HepG2 (cell line): ENCODE data around the gene CLDN18. TPM values are rescaled to one million over a fixed set of nuclear protein-coding genes. Genes with fewer than 3 reads are reported as not detected.

ENCODE experiments used
- ATAC-seq: fragments of 200-7000 bp; cut with Tn5 transposase; 3 replicates; pipeline ENCODE4 v1.9.1; 2020; ENCODE audit warnings: mild to moderate bottlenecking, moderate library complexity
- BruUV-seq: library from RNA; stranded (reverse); fragments of 400-500 nt; replicated peaks from 2 replicates; lab custom pipeline; 2021; lab: Mats Ljungman, UMichigan
- CTCF ChIA-PET: fragments of 300-600 bp; formaldehyde crosslinking; extraction: SDS; loops from one replicate; lab custom pipeline; 2021; ENCODE audit warnings: low total read pairs, inconsistent platforms, low intra/inter-chr PET ratio; lab: Yijun Ruan, JAX
- POLR2A ChIA-PET: fragments of 350-600 bp; sonication (Branson Sonifier 250); formaldehyde crosslinking; loops from one replicate; lab custom pipeline; 2020; ENCODE audit warnings: antibody characterized with exemption, inconsistent platforms; lab: Yijun Ruan, JAX
- DNase-seq: peaks from one replicate; pipeline ENCODE4 v3.0.0-alpha.2; 2015; ENCODE audit warnings: low spot score
- FAIRE-seq: peaks from 3 replicates; lab custom pipeline; 2011; peaks lifted over from hg19 to GRCh38; lab: Jason Lieb, UNC
- H2AFZ ChIP-seq: one replicate; pipeline ENCODE4 v1.6.1; 2011; ENCODE audit warnings: low read length, inconsistent platforms
- H3K27ac ChIP-seq: fragments of 300-600 bp; 3 replicates; pipeline ENCODE4 v1.8.0; 2011; ENCODE audit warnings: mixed run types, mild to moderate bottlenecking, mixed read lengths, low read length, inconsistent platforms; ENCODE audit not compliant: insufficient read depth; ENCODE audit errors: extremely low read length
- H3K27me3 ChIP-seq, 2 experiments: fragments of 200-600 bp in 1 of 2; 2 replicates in 1 of 2; 3 replicates in 1 of 2; pipeline versions ENCODE4 v1.6.0 to v1.8.0; 2011; ENCODE audit warnings: low read length in 2 of 2, mild to moderate bottlenecking in 2 of 2, moderate library complexity in 2 of 2, inconsistent platforms in 1 of 2; ENCODE audit not compliant: insufficient read depth in 2 of 2, control insufficient read depth in 1 of 2
- H3K36me3 ChIP-seq, 2 experiments: fragments of 200-600 bp in 1 of 2; replicated peaks in 1 of 2; 2 replicates in 1 of 2; 3 replicates in 1 of 2; pipeline versions ENCODE4 v1.5.1 to v1.8.0; 2011; ENCODE audit warnings: low read length in 2 of 2, inconsistent platforms in 1 of 2; ENCODE audit not compliant: insufficient read depth in 2 of 2, control insufficient read depth in 1 of 2
- H3K4me1 ChIP-seq: 2 replicates; pipeline ENCODE4 v1.5.1; 2012; ENCODE audit warnings: low read length, inconsistent platforms; ENCODE audit not compliant: insufficient read depth
- H3K4me2 ChIP-seq: 2 replicates; pipeline ENCODE4 v1.6.0; 2011; ENCODE audit warnings: low read depth, low read length, inconsistent platforms
- H3K4me3 ChIP-seq, 3 experiments: fragments of 200-600 bp in 1 of 3; sonication (generic), shearing (Covaris generic) in 1 of 3; replicated peaks in 1 of 3; 2 replicates each; pipeline ENCODE4 v1.5.1; 2011 to 2016; ENCODE audit warnings: low read length in 3 of 3, inconsistent platforms in 2 of 3, low read depth in 2 of 3, mild to moderate bottlenecking in 2 of 3, control low read depth in 1 of 3, mixed read lengths in 1 of 3; ENCODE audit not compliant: insufficient read depth in 1 of 3
- H3K79me2 ChIP-seq: one replicate; pipeline ENCODE4 v1.6.1; 2011; ENCODE audit warnings: low read length, inconsistent platforms; ENCODE audit not compliant: insufficient read depth
- H3K9ac ChIP-seq: 2 replicates; pipeline ENCODE4 v1.6.0; 2011; ENCODE audit warnings: mild to moderate bottlenecking, low read depth, low read length, inconsistent platforms; ENCODE audit not compliant: insufficient read depth
- H3K9me3 ChIP-seq: 2 replicates; pipeline ENCODE4 v1.5.1; 2012; ENCODE audit warnings: mild to moderate bottlenecking, low read length
- H4K20me1 ChIP-seq: 2 replicates; pipeline ENCODE4 v1.6.0; 2011; ENCODE audit warnings: inconsistent platforms, mild to moderate bottlenecking, low read length, moderate library complexity; ENCODE audit not compliant: insufficient read depth
- ARID3A ChIP-seq: IDR thresholded peaks from 2 replicates; pipeline ENCODE4 v1.6.1; 2012; ENCODE audit warnings: low read depth, low read length, improper control_type of control experiment
- ATM ChIP-seq: fragments of 450-650 bp; IDR thresholded peaks from 2 replicates; pipeline ENCODE4 v1.7.1; 2017; ENCODE audit warnings: mild to moderate bottlenecking, borderline replicate concordance
- CREM ChIP-seq, 2 experiments: sonication (generic) in 1 of 2; formaldehyde crosslinking in 1 of 2; IDR thresholded peaks; 2 replicates each; pipeline versions ENCODE4 v1.4.0 to v1.6.1; 2016 to 2020; ENCODE audit warnings: antibody characterized with exemption in 1 of 2, mild to moderate bottlenecking in 1 of 2, missing genetic modification reagents in 1 of 2
- RERE ChIP-seq: IDR thresholded peaks from 2 replicates; pipeline ENCODE4 v1.6.1; 2016; ENCODE audit warnings: low read depth, missing genetic modification reagents, missing compliant biosample characterization
- SP5 ChIP-seq: IDR thresholded peaks from 2 replicates; pipeline ENCODE4 v1.6.1; 2016; ENCODE audit warnings: low read depth, borderline replicate concordance
- YEATS4 ChIP-seq: sonication (generic); formaldehyde crosslinking; IDR thresholded peaks from 2 replicates; pipeline ENCODE4 v1.4.0; 2020; ENCODE audit warnings: missing genetic modification reagents, borderline replicate concordance
- ZHX2 ChIP-seq, 2 experiments: sonication (generic) in 1 of 2; formaldehyde crosslinking in 1 of 2; IDR thresholded peaks; 2 replicates each; pipeline versions ENCODE4 v1.6.1 to v1.9.0; 2014 to 2022; ENCODE audit warnings: antibody characterized with exemption in 1 of 2, borderline replicate concordance in 1 of 2, inconsistent platforms in 1 of 2, low read depth in 1 of 2, missing genetic modification reagents in 1 of 2
- ZNF343 ChIP-seq: sonication (generic); formaldehyde crosslinking; IDR thresholded peaks from 2 replicates; pipeline ENCODE4 v1.4.0; 2020; ENCODE audit warnings: mild to moderate bottlenecking, missing genetic modification reagents
- WGBS: methylation state at CpG from one replicate; pipeline ENCODE4 v1.1.6; 2017; ENCODE audit warnings: low lambda C conversion rate; 5-methylcytosine and 5-hydroxymethylcytosine counted together
- in situ Hi-C: cut with HindIII; loops from 2 replicates; pipeline ENCODE4 v1.10.0; 2017; ENCODE audit warnings: low pct_unique_long_range_greater_than_20kb; ENCODE audit not compliant: extremely low pct_ligation_motif_present
- intact Hi-C: fragments of 100-400 bp; cut with micrococcal nuclease; formaldehyde crosslinking; loops from one replicate; pipeline ENCODE4 v1.10.0; 2022; ENCODE audit not compliant: unreplicated experiment
- polyA plus RNA-seq, 8 experiments: library from polyadenylated mRNA; depleted of rRNA in 3 of 8; stranded (reverse) in 7 of 8; unstranded in 1 of 8; fragments of >200 nt; fragmentation: Illumina TruSeq in 4 of 8; extraction: Trizol in 4 of 8; gene quantifications; 2 replicates each; pipeline versions ENCODE4 v1.2.1 to v1.2.3, GENCODE V29; 2011 to 2016; ENCODE audit warnings: low read depth in 4 of 8, missing spikeins in 1 of 8, mixed read lengths in 1 of 8; ENCODE audit not compliant: insufficient read depth in 1 of 8
- total RNA-seq, 5 experiments: library from RNA; depleted of rRNA; stranded (reverse); fragments of >200 nt; fragmentation: Illumina TruSeq; extraction: Trizol; gene quantifications; 2 replicates each; pipeline ENCODE4 v1.2.3, GENCODE V29; 2016; ENCODE audit warnings: low read depth in 1 of 5

Gene CLDN18
- total and polyA plus RNA-seq, 2 of the 13 experiments (the other 11 are each of a cell fraction or from before 2014, with no cell fraction given): not detected

- H3K4me3 ChIP-seq: no peak overlapping the region
Measured at GRCh38 chr3:138031536-138031935, 21.6 kb downstream of the CLDN18 start.

More at GRCh38 chr3:138031536-138031935, 21.6 kb downstream of the CLDN18 start:
- H3K27ac ChIP-seq: no peak overlapping the region
- WGBS: 69% methylated on average over 3 of the region's 3 CpGs
- H3K4me1 ChIP-seq: no peaks in the 10 kb centered on the region
- no peak for FAIRE-seq
- H3K36me3 ChIP-seq: no peaks in the 10 kb centered on the region
- no peaks in the 10 kb centered on the region for H3K79me2 ChIP-seq
- no peak overlapping the region for H2AFZ ChIP-seq
- CTCF ChIA-PET: no interaction called here
- no peak for DNase-seq
- POLR2A ChIA-PET: no interaction called here
- ATAC-seq: no peak
- TF ChIP-seq YEATS4 (no peak), RERE (CRISPR knock-in tag) (no peak), ZNF343 (CRISPR knock-in tag) (no peak), ATM (no peak), CREM (IDR thresholded peaks at IDR 0.05) (no peak), CREM (CRISPR knock-in tag; IDR thresholded peaks at IDR 0.05) (no peak), ARID3A (no peak), ZHX2 (IDR thresholded peaks at IDR 0.05; ENCODE audit: low read depth) (no peak), ZHX2 (CRISPR knock-in tag; IDR thresholded peaks at IDR 0.05; ENCODE audit: borderline replicate concordance) (no peak), SP5 (CRISPR knock-in tag) (no peak)
- H3K9ac ChIP-seq: no peak overlapping the region
- intact Hi-C loops (no loop called here), in situ Hi-C loops (no loop called here)
- no peaks in the 10 kb centered on the region for H3K27me3 ChIP-seq
- no peak overlapping the region for H3K4me2 ChIP-seq
- no peaks in the 10 kb centered on the region for H4K20me1 ChIP-seq
- BruUV-seq: no TSS peak
- no peaks in the 10 kb centered on the region for H3K9me3 ChIP-seq
